ENCODE data around the gene KRTCAP2.

The KRTCAP2 gene

DNA sequence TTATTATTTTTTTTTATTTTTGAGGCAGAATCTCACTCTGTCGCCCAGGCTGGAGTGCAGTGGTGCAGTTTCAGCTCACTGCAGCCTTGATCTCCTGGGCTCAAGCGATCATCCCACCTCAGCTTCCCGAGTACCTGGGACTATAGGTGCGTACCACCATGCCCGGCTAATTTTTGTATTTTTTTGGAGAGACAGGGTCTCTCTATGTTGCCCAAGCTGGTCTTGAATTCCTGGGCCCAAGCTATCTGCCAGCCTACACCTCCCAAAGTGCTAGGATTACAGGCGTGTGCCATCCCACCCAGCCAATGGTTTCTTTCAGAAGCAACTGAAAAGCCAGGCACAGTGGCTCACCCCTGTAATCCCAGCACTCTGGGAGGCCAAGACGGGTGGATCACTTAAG, 2.3 kb downstream of the KRTCAP2 start:
- no peak for TF ChIP-seq CTCF (IDR thresholded peaks at IDR 0.05; ENCODE audit: low read length)
- no peak for TF ChIP-seq EZH2phosphoT487 (IDR thresholded peaks at IDR 0.05; ENCODE audit: low read length)
- TF ChIP-seq EZH2 (optimal IDR thresholded peaks at IDR 0.05; ENCODE audit: low read depth, low read length) = no peak
- H3K4me2 ChIP-seq (ENCODE audit: low read depth, low read length) = no peak overlapping the region

GRCh38 chr1:155170101-155170785, 2.9 kb downstream of the KRTCAP2 start:
- Histone ChIP-seq H3K4me1 (ENCODE audit: low read length) (peaks cover 24% of the 10 kb centered on the region), H3K4me3 (ENCODE audit: low read length) (no peak overlapping the region), H2AFZ (ENCODE audit: low read length) (no peak overlapping the region), H3K9ac (ENCODE audit: low read length) (no peak overlapping the region), H3K9me2 (replicated peaks; ENCODE audit: insufficient read depth, low read length) (no peaks in the 10 kb centered on the region), H3K9me3 (replicated peaks; ENCODE audit: insufficient read depth, low read length) (no peaks in the 10 kb centered on the region), H3K27me3 (replicated peaks; ENCODE audit: insufficient read depth, low read length) (peaks cover 16% of the 10 kb centered on the region), H3K27ac (ENCODE audit: low read length) (no peak overlapping the region), H3K79me2 (ENCODE audit: low read length) (peaks cover 18% of the 10 kb centered on the region), H3F3A (ENCODE audit: insufficient read depth, low read length) (0 out of 2 replicates have a peak, but pooled peaks cover 5% of the 10 kb centered on the region), H3K4me2 (ENCODE audit: low read depth, low read length) (no peak overlapping the region), H4K20me1 (ENCODE audit: insufficient read depth, low read length) (no peaks in the 10 kb centered on the region), H3K36me3 (replicated peaks; ENCODE audit: insufficient read depth, low read length) (no peaks in the 10 kb centered on the region)
- TF ChIP-seq EZH2phosphoT487 (IDR thresholded peaks at IDR 0.05; ENCODE audit: low read length) (no peak), CTCF (IDR thresholded peaks at IDR 0.05; ENCODE audit: low read length) (no peak), EZH2 (optimal IDR thresholded peaks at IDR 0.05; ENCODE audit: low read depth, low read length) (no peak)
- no peak for DNase-seq

More for the DNA sequence above, 2.3 kb downstream of the KRTCAP2 start:
- no peaks in the 10 kb centered on the region for H3K36me3 ChIP-seq (replicated peaks; ENCODE audit: insufficient read depth, low read length)
- no peak overlapping the region for H3K9ac ChIP-seq (ENCODE audit: low read length)
- H3F3A ChIP-seq (ENCODE audit: insufficient read depth, low read length) = 0 out of 2 replicates have a peak, but pooled peaks cover 5% of the 10 kb centered on the region
- peaks cover 18% of the 10 kb centered on the region for H3K79me2 ChIP-seq (ENCODE audit: low read length)
- H3K4me3 ChIP-seq (ENCODE audit: low read length) = no peak overlapping the region
- peaks cover 24% of the 10 kb centered on the region for H3K4me1 ChIP-seq (ENCODE audit: low read length)
- H3K27me3 ChIP-seq (replicated peaks; ENCODE audit: insufficient read depth, low read length) = peaks cover 22% of the 10 kb centered on the region
- no peaks in the 10 kb centered on the region for H4K20me1 ChIP-seq (ENCODE audit: insufficient read depth, low read length)
- no peak overlapping the region for H3K27ac ChIP-seq (ENCODE audit: low read length)
- H3K9me3 ChIP-seq (replicated peaks; ENCODE audit: insufficient read depth, low read length) = no peaks in the 10 kb centered on the region
- DNase-seq = no peak
- H3K9me2 ChIP-seq (replicated peaks; ENCODE audit: insufficient read depth, low read length) = no peaks in the 10 kb centered on the region
- H2AFZ ChIP-seq (ENCODE audit: low read length) = no peak overlapping the region

DNA sequence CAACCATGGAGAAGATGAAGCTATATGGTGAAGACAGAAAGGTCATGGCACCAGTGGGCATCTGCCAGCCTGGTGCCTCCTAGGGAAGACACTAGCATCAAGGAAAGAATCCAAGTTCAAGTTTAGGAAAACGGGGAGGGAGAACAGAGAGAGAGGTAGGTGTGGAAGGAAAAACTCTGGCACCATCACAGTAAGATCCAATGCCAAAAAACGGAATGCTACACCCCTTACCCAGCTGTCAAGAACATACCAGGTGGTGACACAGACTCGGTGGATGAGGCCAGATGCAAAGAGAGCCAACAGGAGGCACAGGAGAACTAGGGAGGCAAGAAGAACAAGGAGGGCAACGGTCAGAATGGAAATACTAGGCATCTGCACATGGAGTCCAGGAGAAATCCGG, 3.6 kb downstream of the KRTCAP2 start:
- Histone ChIP-seq H3K9me2 (replicated peaks; ENCODE audit: insufficient read depth, low read length) (no peaks in the 10 kb centered on the region), H3K27me3 (replicated peaks; ENCODE audit: insufficient read depth, low read length) (peaks cover 9% of the 10 kb centered on the region), H3K4me3 (ENCODE audit: low read length) (no peak overlapping the region), H3K79me2 (ENCODE audit: low read length) (peaks cover 18% of the 10 kb centered on the region), H3K4me2 (ENCODE audit: low read depth, low read length) (no peak overlapping the region), H3K36me3 (replicated peaks; ENCODE audit: insufficient read depth, low read length) (no peaks in the 10 kb centered on the region), H3F3A (ENCODE audit: insufficient read depth, low read length) (0 out of 2 replicates have a peak, but pooled peaks cover 5% of the 10 kb centered on the region), H3K9ac (ENCODE audit: low read length) (no peak overlapping the region), H2AFZ (ENCODE audit: low read length) (no peak overlapping the region), H3K4me1 (ENCODE audit: low read length) (peaks cover 24% of the 10 kb centered on the region), H3K27ac (ENCODE audit: low read length) (no peak overlapping the region), H3K9me3 (replicated peaks; ENCODE audit: insufficient read depth, low read length) (no peaks in the 10 kb centered on the region), H4K20me1 (ENCODE audit: insufficient read depth, low read length) (no peaks in the 10 kb centered on the region)
- TF ChIP-seq EZH2phosphoT487 (IDR thresholded peaks at IDR 0.05; ENCODE audit: low read length) = no peak
- TF ChIP-seq EZH2 (optimal IDR thresholded peaks at IDR 0.05; ENCODE audit: low read depth, low read length) = no peak
- TF ChIP-seq CTCF (IDR thresholded peaks at IDR 0.05; ENCODE audit: low read length) = no peak
- no peak for DNase-seq
